Activated T-cell treated with anti-CD3 and anti-CD28 coated beads for 4 hours (primary cell): ENCODE results near the gene NDUFS1.
A peak's percentile ranks its signal among the peaks of the same experiment; 100 is the strongest.
"Not testable (repeated sequence)": the region's sequence is repeated elsewhere in the genome, so short reads cannot be mapped to it uniquely, and the experiment has no call there.

ENCODE experiments used
- DNase-seq: peaks from one replicate; pipeline ENCODE4 v3.0.0-alpha.2; 2020

Gene NDUFS1

DNA sequence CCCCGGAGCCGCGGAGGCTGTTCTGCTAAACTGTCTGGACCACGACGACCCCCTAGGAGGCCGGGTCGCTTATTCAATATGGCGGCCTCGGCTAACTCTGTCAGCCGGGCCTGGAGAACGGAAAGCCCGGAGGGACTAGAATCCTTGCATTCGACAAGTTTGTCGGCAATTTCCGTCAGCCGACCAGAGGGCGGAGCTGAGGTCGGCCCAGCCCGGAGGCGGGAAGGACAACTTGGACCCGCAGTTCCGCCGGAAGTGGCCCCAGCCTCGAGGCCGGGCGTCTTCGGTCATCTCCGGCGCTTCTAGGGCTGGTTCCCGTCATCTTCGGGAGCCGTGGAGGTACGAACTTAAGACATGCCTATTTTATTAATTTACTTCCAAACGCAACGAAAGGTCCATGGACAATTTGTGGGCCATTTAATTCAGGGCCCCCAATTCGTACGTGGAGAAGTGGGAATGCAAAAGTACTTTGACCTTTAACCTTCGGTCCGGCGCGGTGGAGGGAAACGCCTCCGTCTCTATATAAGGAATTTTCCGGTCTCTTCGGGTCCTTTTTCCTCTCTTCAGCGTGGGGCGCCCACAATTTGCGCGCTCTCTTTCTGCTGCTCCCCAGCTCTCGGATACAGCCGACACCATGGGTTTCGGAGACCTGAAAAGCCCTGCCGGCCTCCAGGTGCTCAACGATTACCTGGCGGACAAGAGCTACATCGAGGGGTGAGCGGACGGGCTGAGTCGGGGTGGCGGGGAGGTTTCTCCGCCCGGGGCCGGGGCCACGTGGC is at the start of gene NDUFS1, which contains the start of gene EEF1B2:
Gene NDUFS1 (minus strand): TSS at position 99 of the 779 bp plus-strand sequence. CDS start 5,766 bp downstream, outside the sequence.
Gene EEF1B2 (plus strand): TSS at position 550 of the 779 bp plus-strand sequence. CDS start 85 bp downstream, at position 635.
- peak; percentile 93 for DNase-seq

- no peak for DNase-seq
Observed at GRCh38 chr2:206208900-206209299, 49.7 kb upstream of the NDUFS1 start.

DNA sequence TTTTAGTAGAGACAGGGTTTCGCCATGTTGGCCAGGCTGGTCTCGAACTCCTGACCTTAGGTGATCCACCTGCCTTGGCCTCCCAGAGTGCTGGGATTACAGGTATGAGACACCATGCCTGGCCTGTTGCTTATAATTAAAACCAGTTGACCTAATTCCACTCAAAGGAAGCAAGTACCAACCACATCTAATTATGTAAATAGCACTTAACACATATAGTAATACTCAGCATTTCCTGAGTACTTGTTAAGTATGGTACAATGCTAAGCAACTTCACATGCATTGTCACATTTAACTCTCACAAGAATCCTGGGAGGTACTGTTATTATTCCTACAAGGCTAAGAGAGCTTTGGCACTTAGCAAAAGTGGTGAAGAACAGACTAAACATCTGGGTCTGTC is 48.1 kb upstream of the NDUFS1 start:
- DNase-seq: not testable (repeated sequence)

DNA sequence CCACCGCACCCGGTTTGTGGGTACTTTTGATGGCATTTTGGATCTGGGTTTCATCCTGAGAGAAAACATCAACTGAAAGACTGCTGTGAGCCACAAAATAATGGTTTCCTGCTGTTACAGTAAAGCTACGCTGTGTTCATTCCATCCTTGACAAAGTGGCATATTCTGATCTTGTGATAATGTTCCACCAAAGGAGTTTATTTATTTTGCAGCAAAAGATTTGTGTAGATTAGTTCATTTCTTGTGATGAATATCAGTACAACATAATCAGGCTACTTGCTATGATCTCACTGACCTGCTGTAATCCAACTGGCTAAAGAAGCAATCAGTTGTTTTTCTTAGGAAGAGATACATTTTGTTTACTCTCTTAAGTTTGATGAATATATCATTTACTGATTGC is 45.5 kb upstream of the NDUFS1 start:
- no peak for DNase-seq

- DNase-seq: no peak
Observed at GRCh38 chr2:206203331-206203730, 44.1 kb upstream of the NDUFS1 start.

- no peak for DNase-seq
Observed at GRCh38 chr2:206202446-206202845, 43.2 kb upstream of the NDUFS1 start.

DNA sequence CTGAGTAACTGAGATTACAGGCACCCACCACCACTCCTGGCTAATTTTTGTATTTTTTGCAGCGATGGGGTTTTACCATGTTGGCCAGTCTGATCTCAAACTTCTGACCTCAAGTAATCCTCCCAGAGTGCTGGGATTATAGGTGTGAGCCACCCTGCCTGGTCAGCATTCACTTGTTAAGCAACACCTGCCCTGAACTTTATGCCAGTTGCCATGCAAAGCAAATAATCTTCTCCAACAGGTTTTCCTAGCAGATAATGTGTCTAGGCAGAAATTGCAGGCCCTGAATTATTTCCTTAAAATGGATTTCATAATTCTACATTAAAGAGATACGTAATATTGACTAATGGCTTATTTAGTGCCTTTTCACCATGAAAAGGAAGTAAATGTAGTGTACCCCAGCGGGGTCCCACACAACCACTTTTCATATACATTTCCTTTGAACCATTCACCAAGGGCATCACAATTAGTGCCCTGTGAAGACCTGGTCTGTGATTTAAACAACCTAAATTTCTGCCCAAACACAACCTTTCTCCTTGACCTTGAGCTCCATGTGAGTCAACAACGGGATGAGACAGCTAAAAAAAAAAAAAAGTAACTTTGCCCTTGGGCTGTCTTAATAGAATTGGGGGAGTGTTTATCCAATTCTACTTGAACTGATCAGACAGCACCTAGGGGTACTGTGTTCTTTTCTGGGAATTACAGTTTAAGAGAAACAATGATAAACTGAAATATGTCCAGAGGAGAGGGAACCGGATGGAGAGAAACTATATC is 42.0 kb upstream of the NDUFS1 start:
- DNase-seq: no peak

DNA sequence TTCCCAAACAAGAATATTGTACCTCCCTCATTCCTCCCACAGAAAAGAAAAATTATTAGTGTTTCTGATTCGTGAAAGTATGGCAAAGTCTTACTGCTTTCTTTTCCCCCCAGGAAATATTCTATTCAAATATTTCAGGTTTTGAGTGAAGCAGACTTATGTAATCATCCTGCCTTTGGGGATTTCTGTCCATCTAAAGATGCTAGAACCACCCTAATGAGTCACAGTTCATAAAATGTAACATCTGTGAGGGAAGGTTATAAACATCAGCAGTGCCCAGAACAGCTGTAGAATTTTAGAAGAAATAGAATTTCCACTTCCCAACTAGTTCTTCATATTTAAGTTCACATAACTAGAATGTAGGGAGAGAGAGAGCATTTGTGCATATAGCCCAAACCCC is 39.4 kb upstream of the NDUFS1 start:
- DNase-seq: no peak

- DNase-seq: no peak
Observed at GRCh38 chr2:206193671-206194357, 34.6 kb upstream of the NDUFS1 start.

DNA sequence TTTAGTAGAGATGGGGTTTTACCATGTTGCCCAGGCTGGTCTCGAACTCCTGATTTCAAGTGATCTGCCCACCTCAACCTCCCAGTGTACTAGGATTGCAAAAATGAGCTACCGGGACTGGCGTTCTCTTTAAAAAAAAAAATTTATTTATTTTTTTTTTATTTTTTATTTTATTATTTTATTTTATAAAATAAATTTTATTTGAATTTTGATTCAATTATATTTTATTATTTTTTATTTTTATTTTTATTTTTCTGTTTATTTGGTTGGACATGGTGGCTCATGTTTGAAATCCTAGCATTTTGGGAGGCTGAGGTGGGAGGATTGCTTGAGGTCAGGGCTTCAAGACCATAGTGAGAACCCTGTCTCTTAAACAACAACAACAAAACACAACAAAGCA is 32.9 kb upstream of the NDUFS1 start:
- DNase-seq: no peak

DNA sequence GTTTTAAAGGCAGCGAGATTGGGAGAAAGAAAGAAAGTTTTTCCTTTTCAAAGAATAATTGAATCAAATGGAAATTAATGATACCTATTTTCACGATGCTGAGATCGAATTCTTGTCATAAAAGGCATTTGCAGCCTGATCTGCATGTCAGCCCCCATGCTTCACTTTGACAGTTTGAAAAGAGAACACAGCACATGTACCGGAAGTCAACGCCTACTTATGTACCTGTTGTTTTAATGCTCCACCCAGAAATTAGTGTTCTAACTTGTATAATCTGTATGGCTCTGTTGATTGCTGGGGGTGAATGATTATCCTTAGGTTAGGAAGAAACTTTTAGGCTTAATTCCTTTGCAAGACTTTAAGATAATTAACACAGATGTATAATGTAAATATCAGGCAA is 31.4 kb upstream of the NDUFS1 start:
- no peak for DNase-seq

DNA sequence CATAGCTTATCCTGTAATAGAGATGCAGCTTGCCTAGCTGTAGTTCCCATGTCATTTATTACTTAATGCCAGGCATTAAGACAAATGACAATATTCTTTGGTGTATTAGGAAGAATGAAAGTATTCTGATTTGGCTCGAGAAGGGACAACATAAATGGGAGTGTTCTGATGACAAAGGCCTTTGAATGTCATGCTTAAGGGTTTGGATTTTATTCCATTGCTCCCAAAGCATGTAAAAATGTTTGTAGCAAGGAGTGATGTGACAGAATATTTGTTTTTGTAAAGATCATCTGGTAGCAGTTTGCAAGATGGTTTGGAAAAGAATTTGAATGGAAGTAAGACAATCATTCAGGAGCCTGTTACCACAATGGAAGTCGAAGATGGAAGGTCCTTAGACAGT is 30.9 kb upstream of the NDUFS1 start:
- DNase-seq: no peak

DNA sequence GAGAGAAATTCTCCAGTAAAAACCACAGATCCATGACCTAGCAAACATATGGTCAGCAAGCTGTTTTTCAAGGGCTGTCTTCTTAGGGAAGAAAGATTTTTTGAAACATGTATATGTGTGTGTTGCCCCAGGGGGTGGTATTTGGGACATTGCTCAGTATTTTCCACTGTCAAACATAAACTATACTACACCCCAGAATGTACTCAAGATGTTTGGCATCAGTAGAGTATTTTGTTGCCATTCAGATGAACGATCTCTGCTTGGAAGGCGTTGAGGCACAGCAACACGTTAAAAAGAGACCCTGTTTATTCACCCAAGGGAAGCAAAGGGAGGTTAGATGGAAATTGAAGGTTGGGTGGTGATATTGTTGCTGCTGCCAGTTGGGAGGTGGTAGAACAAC is 30.4 kb upstream of the NDUFS1 start:
- DNase-seq: no peak

DNA sequence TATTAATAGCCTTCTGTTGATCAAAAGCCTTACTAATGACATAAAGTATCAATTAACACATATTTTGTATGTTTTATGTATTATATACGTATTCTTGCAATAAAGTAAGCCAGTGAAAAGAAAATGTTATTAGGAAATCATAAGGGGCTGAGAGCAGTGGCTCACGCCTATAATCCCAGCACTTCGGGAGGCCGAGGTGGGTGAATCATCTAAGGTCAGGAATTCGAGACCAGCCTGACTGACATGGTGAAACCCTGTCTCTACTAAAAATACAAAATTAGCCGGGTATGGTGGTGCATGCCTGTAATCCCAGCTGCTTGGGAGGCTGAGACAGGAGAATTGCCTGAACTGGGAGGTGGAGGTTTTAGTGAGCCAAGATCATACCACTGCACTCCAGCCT is 22.3 kb upstream of the NDUFS1 start:
- DNase-seq: not testable (repeated sequence)

DNA sequence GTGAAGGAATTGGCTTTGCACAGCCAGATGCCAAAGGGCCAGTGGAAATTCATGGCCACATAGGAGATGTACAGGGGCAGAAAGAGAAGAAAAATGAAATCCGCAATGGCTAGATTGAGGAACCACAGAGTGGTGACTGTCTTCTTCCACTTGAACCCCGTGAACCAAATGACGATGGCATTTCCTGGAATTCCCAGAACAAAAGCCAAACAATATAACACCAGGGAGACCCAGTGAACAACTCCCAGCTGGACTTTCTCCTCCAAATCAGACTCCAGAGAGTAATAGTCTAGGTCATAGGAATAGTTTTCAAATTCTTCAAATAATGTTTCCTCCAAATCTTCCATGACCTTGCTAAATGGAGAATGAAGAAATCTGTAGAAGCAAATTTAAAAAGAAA is 17.7 kb upstream of the NDUFS1 start:
- no peak for DNase-seq

- no peak for DNase-seq
Observed at GRCh38 chr2:206176121-206176520, 16.9 kb upstream of the NDUFS1 start.

- DNase-seq: no peak
Observed at GRCh38 chr2:206173147-206173546, 13.9 kb upstream of the NDUFS1 start.

DNA sequence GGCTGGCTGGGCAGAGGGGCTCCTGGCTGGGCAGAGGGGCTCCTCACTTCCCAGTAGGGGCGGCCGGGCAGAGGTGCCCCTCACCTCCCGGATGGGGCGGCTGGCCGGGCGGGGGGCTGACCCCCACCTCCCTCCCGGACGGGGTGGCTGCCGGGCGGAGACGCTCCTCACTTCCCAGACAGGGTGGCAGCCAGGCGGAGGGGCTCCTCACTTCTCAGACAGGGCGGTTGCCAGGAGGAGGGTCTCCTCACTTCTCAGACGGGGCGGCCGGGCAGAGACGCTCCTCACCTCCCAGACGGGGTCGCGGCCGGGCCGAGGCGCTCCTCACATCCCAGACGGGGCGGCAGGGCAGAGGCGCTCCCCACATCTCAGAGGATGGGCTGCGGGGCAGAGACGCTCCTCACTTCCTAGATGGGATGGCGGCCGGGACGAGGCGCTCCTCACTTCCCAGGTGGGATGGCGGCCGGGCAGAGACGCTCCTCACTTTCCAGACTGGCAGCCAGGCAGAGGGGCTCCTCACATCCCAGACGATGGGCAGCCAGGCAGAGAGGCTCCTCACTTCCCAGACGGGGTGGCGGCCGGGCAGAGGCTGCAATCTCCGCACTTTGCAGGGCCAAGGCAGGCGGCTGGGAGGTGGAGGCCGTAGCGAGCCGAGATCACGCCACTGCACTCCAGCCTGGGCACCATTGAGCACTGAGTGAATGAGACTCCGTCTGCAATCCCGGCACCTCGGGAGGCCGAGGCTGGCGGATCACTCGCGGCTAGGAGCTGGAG is 12.6 kb upstream of the NDUFS1 start:
- not testable (repeated sequence) for DNase-seq

- not testable (repeated sequence) for DNase-seq
Observed at GRCh38 chr2:206168230-206168629, 9.0 kb upstream of the NDUFS1 start.

DNA sequence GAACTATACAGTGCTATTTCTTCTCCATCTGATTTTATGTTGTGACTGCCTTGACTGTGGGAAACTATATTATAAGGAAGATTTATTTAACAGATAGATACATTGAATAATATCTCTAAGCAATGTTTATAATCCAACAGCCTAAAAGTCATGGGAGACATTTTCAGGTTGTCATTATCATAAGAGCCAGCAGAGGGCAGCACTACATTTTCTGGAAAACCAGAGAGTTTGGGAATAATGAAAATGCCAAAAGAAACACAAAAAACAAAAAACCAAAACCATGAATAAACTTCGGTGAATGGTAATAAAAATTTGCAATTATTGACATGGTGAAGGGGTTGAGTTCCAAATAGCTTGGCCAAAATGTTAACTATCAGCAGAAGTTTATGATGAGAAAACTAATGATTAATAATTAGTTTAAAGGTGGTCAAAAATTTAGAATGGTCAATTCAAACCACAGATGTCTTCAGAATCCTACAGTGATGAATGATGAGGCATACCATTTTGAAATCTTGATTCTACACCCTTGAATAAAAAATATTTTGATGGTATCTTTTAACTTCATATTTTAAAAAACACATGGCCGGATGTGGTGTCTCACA is 5.1 kb upstream of the NDUFS1 start:
- peak; percentile 24 for DNase-seq

GRCh38 chr2:206163251-206163880 is 4.1 kb upstream of the NDUFS1 start:
- no peak for DNase-seq

GRCh38 chr2:206162401-206162800 is 3.2 kb upstream of the NDUFS1 start:
- DNase-seq: not testable (repeated sequence)
